ENCODE results near the gene RIMBP2. TPM values are rescaled to one million over a fixed set of nuclear protein-coding genes. Genes with fewer than 3 reads are reported as not detected.

Gene RIMBP2
- total and polyA plus RNA-seq, 7 experiments from 2014 or later, result 0.05 TPM; not detected in 6

DNA sequence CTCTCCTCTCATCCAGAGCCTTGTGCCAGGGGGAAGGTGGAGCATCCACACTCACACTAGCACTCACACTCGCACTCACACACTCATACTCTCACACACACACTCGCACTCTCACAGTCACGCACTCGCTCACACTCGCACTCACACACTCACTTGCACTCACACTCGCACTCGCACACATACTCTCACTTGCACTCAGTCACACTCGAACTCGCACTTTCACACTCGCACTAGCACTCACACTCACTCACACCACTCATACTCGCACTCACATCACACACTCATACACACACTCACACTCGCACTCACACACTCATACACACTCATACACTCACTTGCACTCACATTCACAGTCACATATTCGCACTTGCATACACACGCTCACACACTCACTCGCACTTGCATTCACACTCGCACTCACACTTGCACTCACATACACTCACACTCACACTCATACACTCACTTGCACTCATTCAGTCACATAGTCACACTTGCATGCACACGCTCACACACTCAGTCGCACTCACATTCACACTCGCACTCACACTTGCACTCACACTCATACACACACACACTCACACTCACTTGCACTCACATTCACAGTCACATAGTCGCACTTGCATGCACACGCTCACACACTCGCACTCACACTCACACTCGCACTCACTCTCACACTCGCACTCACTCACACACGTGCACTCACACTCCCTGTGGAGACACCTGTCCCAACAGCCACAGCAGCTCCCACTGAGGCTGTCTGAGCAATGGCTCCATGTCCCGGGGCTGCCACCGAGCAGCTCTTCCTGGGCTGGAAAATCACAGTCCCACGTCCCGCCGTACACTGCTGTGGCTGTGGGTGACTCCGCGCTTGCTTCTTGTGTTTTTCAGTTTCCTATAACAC is 12.3 kb upstream of the RIMBP2 start:
- no peak overlapping the region for H3K27ac ChIP-seq (ENCODE audit: low read depth, low read length)
- Mint-ChIP-seq H3K4me1 (no peaks in the 10 kb centered on the region), H3K27ac (no peak overlapping the region), H3K27me3 (peaks cover 0 to 29% (median 6%) of the 10 kb centered on the region in 5 donors), H3K4me3 (no peak overlapping the region), H3K36me3 (peaks cover 0 to 3% (median 0%) of the 10 kb centered on the region in 5 donors), H3K9me3 (peaks cover 5 to 39% (median 13%) of the 10 kb centered on the region in 11 donors)
- intact Hi-C loops (cut with micrococcal nuclease), result no loop called here
- DNase-seq (no peak), ATAC-seq (no peak)
- H3K4me3 ChIP-seq (ENCODE audit: low read length), result no peak overlapping the region
- no peaks in the 10 kb centered on the region for H3K27me3 ChIP-seq (ENCODE audit: control insufficient read depth in 2 of 2, insufficient read depth in 2 of 2, low read length in 2 of 2)
- CTCF ChIA-PET, result interaction anchor here (0.6 kb wide), 1 partner anchor 1274 kb away, joined by 3 read pairs; no protein-coding TSS in a partner anchor
- H3K4me1 ChIP-seq (ENCODE audit: control insufficient read depth in 2 of 2, insufficient read depth in 2 of 2, low read length in 2 of 2), result no peaks in the 10 kb centered on the region
- H3K36me3 ChIP-seq (ENCODE audit: control insufficient read depth in 2 of 3, insufficient read depth in 3 of 3, low read length in 3 of 3), result no peaks in the 10 kb centered on the region
- H3K9me3 ChIP-seq (ENCODE audit: control insufficient read depth in 2 of 3, low read length in 3 of 3), result no peaks in the 10 kb centered on the region
- POLR2A ChIA-PET, result no interaction called here

DNA sequence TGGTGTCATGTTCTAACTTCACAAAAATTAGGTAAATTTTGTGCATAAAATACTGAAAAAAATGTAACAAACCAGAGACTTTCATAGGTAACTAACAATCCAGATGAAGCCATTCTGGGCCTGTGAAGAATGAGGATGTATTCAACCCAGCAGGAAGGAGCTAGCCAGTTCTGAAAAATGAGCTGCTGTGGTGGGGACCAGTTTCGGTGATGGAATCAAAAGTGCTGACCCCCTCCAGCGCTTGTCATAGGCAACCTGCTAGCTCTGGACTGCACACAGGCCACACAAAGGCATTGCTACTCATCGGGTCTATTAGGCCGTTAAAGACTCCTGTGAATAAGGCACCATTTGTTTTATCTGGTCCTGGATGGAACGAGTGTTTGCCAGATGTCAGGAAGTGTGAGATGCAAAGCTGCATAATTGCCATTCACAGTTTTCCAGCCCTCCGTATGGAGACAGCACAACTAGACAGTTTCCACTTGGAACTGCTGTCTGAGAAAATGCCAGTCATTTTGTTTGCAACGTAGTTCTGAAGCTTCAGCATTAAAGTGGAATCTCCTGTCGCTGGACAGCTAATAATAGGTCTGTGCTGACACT is 3.3 kb upstream of the RIMBP2 start:
- H3K4me3 ChIP-seq (ENCODE audit: low read length), result no peak overlapping the region
- intact Hi-C loops (cut with micrococcal nuclease), result no loop called here
- H3K27ac ChIP-seq (ENCODE audit: low read depth, low read length), result no peak overlapping the region
- Mint-ChIP-seq H3K4me1 (peaks cover 0 to 12% (median 6%) of the 10 kb centered on the region in 7 donors), H3K27me3 (peaks cover 23 to 45% (median 30%) of the 10 kb centered on the region in 5 donors), H3K4me3 (no peak overlapping the region), H3K36me3 (peaks cover 0 to 9% (median 5%) of the 10 kb centered on the region in 5 donors), H3K9me3 (peaks cover 0 to 42% (median 22%) of the 10 kb centered on the region in 11 donors), H3K27ac (no peak overlapping the region)
- no peaks in the 10 kb centered on the region for H3K4me1 ChIP-seq (ENCODE audit: control insufficient read depth in 2 of 2, insufficient read depth in 2 of 2, low read length in 2 of 2)
- no peaks in the 10 kb centered on the region for H3K36me3 ChIP-seq (ENCODE audit: control insufficient read depth in 2 of 3, insufficient read depth in 3 of 3, low read length in 3 of 3)
- CTCF ChIA-PET, result no interaction called here
- H3K9me3 ChIP-seq (ENCODE audit: control insufficient read depth in 2 of 3, low read length in 3 of 3), result peaks cover 0 to 13% (median 0%) of the 10 kb centered on the region in 3 experiments
- no peaks in the 10 kb centered on the region for H3K27me3 ChIP-seq (ENCODE audit: control insufficient read depth in 2 of 2, insufficient read depth in 2 of 2, low read length in 2 of 2)
- DNase-seq (no peak), ATAC-seq (no peak)
- POLR2A ChIA-PET, result no interaction called here

DNA sequence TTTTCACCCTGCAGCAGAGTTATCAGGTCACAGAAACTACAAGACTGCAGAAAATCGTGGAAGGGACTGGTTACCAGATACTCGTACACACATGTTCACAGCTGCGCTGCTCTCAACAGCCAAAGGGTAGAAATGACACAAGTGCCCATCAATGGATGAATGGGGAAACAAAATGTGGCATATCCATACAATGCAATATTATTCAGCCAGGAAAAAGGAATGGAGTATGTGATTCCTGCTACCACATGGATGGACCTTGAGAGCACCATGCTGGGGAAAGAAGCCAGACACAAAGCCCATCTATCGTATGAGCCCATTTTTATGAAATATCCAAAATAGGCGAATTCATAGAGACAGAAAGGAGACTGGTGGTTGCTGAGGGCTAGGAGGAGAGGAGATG is 1.7 kb upstream of the RIMBP2 start:
- ChIA-PET CTCF (no interaction called here), POLR2A (no interaction called here)
- peaks cover 0 to 5% (median 2%) of the 10 kb centered on the region in 5 donors for H3K36me3 Mint-ChIP-seq
- no peaks in the 10 kb centered on the region for H3K27me3 ChIP-seq (ENCODE audit: control insufficient read depth in 2 of 2, insufficient read depth in 2 of 2, low read length in 2 of 2)
- peaks cover 0 to 12% (median 0%) of the 10 kb centered on the region in 3 experiments for H3K9me3 ChIP-seq (ENCODE audit: control insufficient read depth in 2 of 3, low read length in 3 of 3)
- no peak overlapping the region for H3K4me3 ChIP-seq (ENCODE audit: low read length)
- H3K36me3 ChIP-seq (ENCODE audit: control insufficient read depth in 2 of 3, insufficient read depth in 3 of 3, low read length in 3 of 3), result no peaks in the 10 kb centered on the region
- H3K4me1 Mint-ChIP-seq, result peaks cover 0 to 18% (median 8%) of the 10 kb centered on the region in 7 donors
- no peak for DNase-seq
- H3K4me3 Mint-ChIP-seq, result no peak overlapping the region
- H3K4me1 ChIP-seq (ENCODE audit: control insufficient read depth in 2 of 2, insufficient read depth in 2 of 2, low read length in 2 of 2), result no peaks in the 10 kb centered on the region
- ATAC-seq, result no peak
- intact Hi-C loops (cut with micrococcal nuclease), result no loop called here
- no peak overlapping the region for H3K27ac ChIP-seq (ENCODE audit: low read depth, low read length)
- H3K27ac Mint-ChIP-seq, result no peak overlapping the region
- H3K9me3 Mint-ChIP-seq, result peaks cover 0 to 26% (median 10%) of the 10 kb centered on the region in 11 donors
- peaks cover 36 to 60% (median 44%) of the 10 kb centered on the region in 5 donors for H3K27me3 Mint-ChIP-seq

DNA sequence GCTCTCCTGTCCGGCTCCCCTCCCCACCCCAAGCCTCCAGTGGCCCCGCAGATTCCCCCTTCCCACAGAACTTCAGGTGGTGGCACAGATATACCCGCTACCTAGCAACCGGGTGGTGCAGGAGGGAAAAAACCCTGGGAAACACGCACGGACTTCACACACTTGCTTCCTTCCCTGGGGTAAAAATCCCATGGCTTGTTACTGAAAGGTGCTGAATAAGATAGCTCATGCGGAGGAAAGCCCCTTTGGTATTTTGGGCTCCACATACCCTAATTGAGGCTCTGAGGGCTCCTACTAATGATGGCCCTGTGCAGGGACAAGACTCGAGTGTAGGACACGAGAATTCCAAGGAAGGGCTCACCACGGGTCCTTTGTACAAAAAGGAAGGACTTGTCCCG is 869 bp upstream of the RIMBP2 start:
- H3K27me3 ChIP-seq (ENCODE audit: control insufficient read depth in 2 of 2, insufficient read depth in 2 of 2, low read length in 2 of 2), result no peaks in the 10 kb centered on the region
- H3K36me3 ChIP-seq (ENCODE audit: control insufficient read depth in 2 of 3, insufficient read depth in 3 of 3, low read length in 3 of 3), result no peaks in the 10 kb centered on the region
- Mint-ChIP-seq H3K27ac (no peak overlapping the region), H3K9me3 (peaks cover 0 to 18% (median 3%) of the 10 kb centered on the region in 11 donors), H3K4me1 (peaks cover 0 to 18% (median 9%) of the 10 kb centered on the region in 7 donors), H3K36me3 (peaks cover 0 to 5% (median 0%) of the 10 kb centered on the region in 5 donors), H3K27me3 (peaks cover 43 to 68% (median 49%) of the 10 kb centered on the region in 5 donors), H3K4me3 (peak overlapping the region in 1 of 10 donors; percentile 70)
- intact Hi-C loops (cut with micrococcal nuclease), result no loop called here
- POLR2A ChIA-PET, result no interaction called here
- no peak overlapping the region for H3K4me3 ChIP-seq (ENCODE audit: low read length)
- no peak for DNase-seq
- peaks cover 0 to 5% (median 0%) of the 10 kb centered on the region in 3 experiments for H3K9me3 ChIP-seq (ENCODE audit: control insufficient read depth in 2 of 3, low read length in 3 of 3)
- H3K4me1 ChIP-seq (ENCODE audit: control insufficient read depth in 2 of 2, insufficient read depth in 2 of 2, low read length in 2 of 2), result no peaks in the 10 kb centered on the region
- CTCF ChIA-PET, result no interaction called here
- H3K27ac ChIP-seq (ENCODE audit: low read depth, low read length), result no peak overlapping the region
- ATAC-seq, result no peak

DNA sequence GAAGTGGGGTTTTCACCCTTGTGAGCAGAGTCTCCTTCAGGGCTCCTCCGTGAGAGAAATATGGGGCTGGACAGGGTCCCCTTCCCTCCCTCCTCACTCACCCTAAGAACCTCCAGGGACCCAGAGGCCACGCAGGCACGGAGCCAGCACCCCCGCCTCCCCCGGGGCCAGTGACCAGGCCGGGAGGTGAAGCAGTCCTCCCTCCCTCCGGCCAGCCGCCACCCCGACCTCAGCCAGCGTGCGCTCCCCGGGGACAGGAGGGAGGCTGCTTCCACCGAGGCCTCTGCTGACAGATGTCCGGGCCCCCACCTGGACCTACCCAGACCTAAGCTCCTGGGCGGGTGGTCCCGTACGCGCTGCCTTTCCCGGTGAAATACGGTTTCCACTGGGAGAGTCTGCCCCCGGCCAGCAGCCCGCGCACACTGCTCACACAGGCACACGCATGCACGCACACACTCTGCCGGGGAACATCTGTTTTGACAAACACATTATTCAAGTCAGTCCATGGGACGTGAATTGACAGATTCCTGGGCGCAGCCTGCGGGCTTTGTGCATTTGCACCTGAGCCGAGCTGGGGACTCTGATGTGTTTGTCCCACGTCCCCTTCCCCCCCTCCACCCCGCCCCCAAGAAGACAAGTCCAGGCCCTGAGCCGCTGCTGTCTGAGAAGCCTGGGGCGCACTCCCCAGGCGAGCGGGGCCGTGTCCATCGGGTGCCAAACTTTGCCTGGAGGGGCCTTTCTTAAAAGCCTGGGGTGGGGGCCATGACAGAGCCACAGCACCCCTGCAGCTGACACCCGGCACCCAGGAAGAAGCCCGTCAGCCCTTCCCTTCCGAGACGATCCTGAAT is 725 bp downstream of the RIMBP2 start:
- Histone ChIP-seq H3K9me3 (ENCODE audit: control insufficient read depth in 2 of 3, low read length in 3 of 3) (peaks cover 0 to 5% (median 0%) of the 10 kb centered on the region in 3 experiments), H3K4me3 (ENCODE audit: low read length) (no peak overlapping the region), H3K27ac (ENCODE audit: low read depth, low read length) (no peak overlapping the region), H3K36me3 (ENCODE audit: control insufficient read depth in 2 of 3, insufficient read depth in 3 of 3, low read length in 3 of 3) (no peaks in the 10 kb centered on the region), H3K4me1 (ENCODE audit: control insufficient read depth in 2 of 2, insufficient read depth in 2 of 2, low read length in 2 of 2) (no peaks in the 10 kb centered on the region), H3K27me3 (ENCODE audit: control insufficient read depth in 2 of 2, insufficient read depth in 2 of 2, low read length in 2 of 2) (no peaks in the 10 kb centered on the region)
- ChIA-PET POLR2A (no interaction called here), CTCF (no interaction called here)
- Mint-ChIP-seq H3K36me3 (peaks cover 0 to 5% (median 0%) of the 10 kb centered on the region in 5 donors), H3K4me3 (peak overlapping the region in 6 of 10 donors; percentile 21 to 70 (median 41)), H3K9me3 (peaks cover 0 to 14% (median 3%) of the 10 kb centered on the region in 11 donors), H3K4me1 (peaks cover 0 to 18% (median 9%) of the 10 kb centered on the region in 7 donors), H3K27me3 (peaks cover 49 to 77% (median 56%) of the 10 kb centered on the region in 5 donors), H3K27ac (no peak overlapping the region)
- no peak for ATAC-seq
- intact Hi-C loops (cut with micrococcal nuclease), result no loop called here
- no peak for DNase-seq

DNA sequence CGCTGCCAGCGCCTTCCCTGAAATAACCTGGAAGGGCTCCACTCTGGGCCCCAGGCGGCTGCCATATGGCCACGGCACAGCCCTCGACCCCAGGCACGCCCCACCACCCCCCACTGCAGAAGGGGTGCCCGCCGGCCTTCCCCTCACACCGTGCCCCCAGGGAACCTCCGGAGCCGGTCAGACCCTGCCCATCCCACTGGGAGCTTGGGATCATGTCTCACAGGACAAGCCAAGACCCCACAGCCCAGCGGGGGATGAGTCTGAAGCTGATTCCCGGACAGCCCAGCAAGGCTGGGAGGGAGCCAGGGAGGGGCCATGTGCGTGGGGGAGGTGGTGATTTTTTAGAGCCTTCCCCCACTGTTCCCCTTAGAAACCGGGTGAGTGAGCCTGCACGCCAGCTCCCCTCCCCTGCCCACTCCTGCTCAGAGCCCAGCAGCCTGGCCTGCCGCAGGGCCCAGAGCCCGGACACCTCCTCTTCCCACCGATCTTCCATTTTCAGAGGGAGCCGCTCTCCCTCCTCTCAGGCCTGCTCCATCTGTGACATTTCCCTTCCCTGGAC is 1.4 kb downstream of the RIMBP2 start:
- DNase-seq (no peak), ATAC-seq (peak; percentile 11)
- CTCF ChIA-PET, result no interaction called here
- Histone ChIP-seq H3K36me3 (ENCODE audit: control insufficient read depth in 2 of 3, insufficient read depth in 3 of 3, low read length in 3 of 3) (no peaks in the 10 kb centered on the region), H3K27me3 (ENCODE audit: control insufficient read depth in 2 of 2, insufficient read depth in 2 of 2, low read length in 2 of 2) (no peaks in the 10 kb centered on the region), H3K9me3 (ENCODE audit: control insufficient read depth in 2 of 3, low read length in 3 of 3) (peaks cover 0 to 5% (median 0%) of the 10 kb centered on the region in 3 experiments), H3K4me1 (ENCODE audit: control insufficient read depth in 2 of 2, insufficient read depth in 2 of 2, low read length in 2 of 2) (no peaks in the 10 kb centered on the region), H3K27ac (ENCODE audit: low read depth, low read length) (no peak overlapping the region), H3K4me3 (ENCODE audit: low read length) (no peak overlapping the region)
- Mint-ChIP-seq H3K36me3 (peaks cover 0 to 5% (median 0%) of the 10 kb centered on the region in 5 donors), H3K4me1 (peaks cover 0 to 18% (median 9%) of the 10 kb centered on the region in 7 donors), H3K27me3 (peaks cover 49 to 71% (median 52%) of the 10 kb centered on the region in 5 donors), H3K4me3 (peak overlapping the region in 5 of 10 donors; percentile 18 to 70 (median 29)), H3K9me3 (peaks cover 0 to 14% (median 3%) of the 10 kb centered on the region in 11 donors), H3K27ac (no peak overlapping the region)
- POLR2A ChIA-PET, result no interaction called here
- intact Hi-C loops (cut with micrococcal nuclease), result no loop called here

All from naive thymus-derived CD4-positive, alpha-beta T cell (primary cell).